Smooth muscle cell (in vitro differentiated cells): ENCODE results near the gene EPS8. TPM values are rescaled to one million over a fixed set of nuclear protein-coding genes. Genes with fewer than 3 reads are reported as not detected.

ENCODE experiments used
- DNase-seq: peaks from one replicate; lab custom pipeline; 2025; ENCODE audit not compliant: unreplicated experiment; lab: John Stamatoyannopoulos, UW
- H2AFZ ChIP-seq: fragments of 200-600 bp; sonication (generic); 2 replicates; pipeline ENCODE4 v1.6.0; 2016; ENCODE audit warnings: antibody characterized with exemption, low read depth, mild to moderate bottlenecking
- H3F3A ChIP-seq: fragments of 200-600 bp; sonication (generic); 2 replicates; pipeline ENCODE4 v1.6.0; 2017; ENCODE audit warnings: antibody characterized with exemption, low read depth
- H3K27ac ChIP-seq: fragments of 200-600 bp; sonication (generic); 2 replicates; pipeline ENCODE4 v1.5.1; 2016; ENCODE audit warnings: low read depth, mild to moderate bottlenecking
- H3K27me3 ChIP-seq: fragments of 200-600 bp; sonication (generic); 2 replicates; pipeline ENCODE4 v1.6.1; 2016; ENCODE audit warnings: low read depth, mild to moderate bottlenecking
- H3K36me3 ChIP-seq: fragments of 200-600 bp; sonication (generic); 2 replicates; pipeline ENCODE4 v1.5.1; 2016; ENCODE audit warnings: low read depth
- H3K4me1 ChIP-seq: fragments of 200-600 bp; sonication (generic); 2 replicates; pipeline ENCODE4 v1.5.1; 2016; ENCODE audit warnings: low read depth
- H3K4me2 ChIP-seq: fragments of 200-600 bp; sonication (generic); 2 replicates; pipeline ENCODE4 v1.6.0; 2016; ENCODE audit warnings: mild to moderate bottlenecking
- H3K4me3 ChIP-seq: fragments of 200-600 bp; sonication (generic); 2 replicates; pipeline ENCODE4 v1.5.1; 2016; ENCODE audit warnings: mild to moderate bottlenecking
- H3K79me2 ChIP-seq: fragments of 200-600 bp; sonication (generic); 2 replicates; pipeline ENCODE4 v1.6.0; 2016; ENCODE audit warnings: low read depth, mild to moderate bottlenecking
- H3K9ac ChIP-seq: fragments of 200-600 bp; sonication (generic); 2 replicates; pipeline ENCODE4 v1.6.0; 2016; ENCODE audit warnings: low read depth
- H3K9me3 ChIP-seq: fragments of 200-600 bp; sonication (generic); replicated peaks from 2 replicates; pipeline ENCODE4 v1.5.1; 2016; ENCODE audit warnings: low read depth
- H4K20me1 ChIP-seq: fragments of 200-600 bp; sonication (generic); 2 replicates; pipeline ENCODE4 v1.6.0; 2016; ENCODE audit warnings: low read depth
- CTCF ChIP-seq: fragments of 200-600 bp; sonication (generic); IDR thresholded peaks from 2 replicates; pipeline ENCODE4 v1.5.1; 2017; ENCODE audit warnings: borderline replicate concordance, mild to moderate bottlenecking, antibody characterized with exemption; ENCODE audit not compliant: insufficient read depth, poor library complexity, severe bottlenecking
- WGBS: methylation state at CpG from one replicate; pipeline ENCODE4 v1.1.7; 2016; ENCODE audit warnings: low lambda C conversion rate; 5-methylcytosine and 5-hydroxymethylcytosine counted together
- polyA plus RNA-seq: library from polyadenylated mRNA; unstranded; fragments of >200 nt; fragmentation: Nextera tagmentation; extraction: Ambion mirVana; gene quantifications from 2 replicates; pipeline ENCODE4 v1.2.1, GENCODE V29; 2016
- total RNA-seq: library from RNA; depleted of rRNA; stranded (reverse); fragments of >200 nt; gene quantifications from 2 replicates; pipeline ENCODE4 v1.2.3, GENCODE V29; 2014

EPS8 gene
- total and polyA plus RNA-seq, 2 experiments from 2014 or later, result 27.5 to 68.3 TPM

- Histone ChIP-seq H3K9me3 (peaks cover 3% of the 10 kb centered on the region), H2AFZ (no peak overlapping the region), H3K27me3 (no peaks in the 10 kb centered on the region), H3K4me3 (no peak overlapping the region), H3K4me2 (no peak overlapping the region), H3F3A (no peaks in the 10 kb centered on the region), H3K9ac (no peak overlapping the region), H3K4me1 (peaks cover 6% of the 10 kb centered on the region), H3K36me3 (no peaks in the 10 kb centered on the region), H3K27ac (peak overlapping the region; percentile 46), H4K20me1 (peaks cover 5% of the 10 kb centered on the region), H3K79me2 (peaks cover 86% of the 10 kb centered on the region)
- TF ChIP-seq CTCF, result no peak
- no peak for DNase-seq
- WGBS, result 84% methylated on average over 7 of the region's 7 CpGs
Measured at GRCh38 chr12:15757553-15758255, 31.5 kb downstream of the EPS8 start.

DNA sequence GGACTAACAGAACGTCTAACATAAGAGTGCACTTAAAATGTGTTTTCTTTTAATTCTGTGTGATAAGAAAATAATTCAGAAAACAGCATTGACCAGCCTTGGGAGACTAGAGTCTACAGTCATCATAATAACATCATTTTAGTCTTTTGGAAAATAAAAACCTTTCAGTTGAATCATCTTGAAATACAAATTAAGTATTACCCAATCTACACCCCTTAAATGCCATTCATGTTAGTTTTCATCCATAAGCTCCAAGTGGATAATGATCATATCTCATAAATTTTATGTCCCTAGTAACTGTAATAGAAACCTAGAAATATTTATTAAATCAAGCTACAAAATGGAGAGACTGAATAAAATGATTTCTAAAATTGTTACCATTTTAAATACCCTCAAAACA is 32.4 kb downstream of the EPS8 start:
- 87% methylated on average over 1 of the region's 1 CpG for WGBS
- H3K9me3 ChIP-seq, result peaks cover 3% of the 10 kb centered on the region
- H3K27me3 ChIP-seq, result no peaks in the 10 kb centered on the region
- peaks cover 10% of the 10 kb centered on the region for H3K4me1 ChIP-seq
- H3K36me3 ChIP-seq, result no peaks in the 10 kb centered on the region
- H3K4me2 ChIP-seq, result no peak overlapping the region
- peaks cover 5% of the 10 kb centered on the region for H4K20me1 ChIP-seq
- no peak overlapping the region for H3K9ac ChIP-seq
- no peak for DNase-seq
- no peak for TF ChIP-seq CTCF
- H3K27ac ChIP-seq, result no peak overlapping the region
- no peak overlapping the region for H2AFZ ChIP-seq
- no peak overlapping the region for H3K4me3 ChIP-seq
- no peaks in the 10 kb centered on the region for H3F3A ChIP-seq
- peaks cover 84% of the 10 kb centered on the region for H3K79me2 ChIP-seq

DNA sequence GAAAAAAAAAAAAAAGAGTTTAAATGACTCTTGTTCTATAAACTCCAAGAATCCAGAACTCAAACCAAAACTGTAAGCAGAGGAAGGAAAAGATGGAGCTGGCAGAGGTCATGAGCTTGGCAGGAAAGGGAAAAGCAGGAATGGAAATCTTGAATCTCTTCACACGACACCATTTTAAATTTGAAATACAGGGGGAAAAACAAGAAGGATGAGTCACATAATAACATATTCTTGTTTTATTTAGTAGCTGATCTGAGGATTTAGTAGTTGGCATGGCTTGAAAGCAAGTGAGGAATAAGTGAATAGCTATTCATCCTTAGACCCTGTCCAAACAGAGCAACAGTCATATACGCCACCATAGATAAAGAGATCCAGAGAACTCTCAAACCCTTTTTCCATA is 35.0 kb downstream of the EPS8 start:
- no peak for TF ChIP-seq CTCF

GRCh38 chr12:15752785-15753184 is 36.4 kb downstream of the EPS8 start:
- Histone ChIP-seq H3K9me3 (no peaks in the 10 kb centered on the region), H3K27ac (peak overlapping the region; percentile 60), H3K4me3 (no peak overlapping the region), H2AFZ (no peak overlapping the region), H3F3A (no peaks in the 10 kb centered on the region), H3K79me2 (peaks cover 77% of the 10 kb centered on the region), H3K4me2 (peak overlapping the region; percentile 43), H3K9ac (no peak overlapping the region), H3K4me1 (peaks cover 10% of the 10 kb centered on the region), H4K20me1 (peaks cover 8% of the 10 kb centered on the region), H3K36me3 (no peaks in the 10 kb centered on the region), H3K27me3 (no peaks in the 10 kb centered on the region)
- no peak for DNase-seq
- no peak for TF ChIP-seq CTCF

More for the DNA sequence above, 35.0 kb downstream of the EPS8 start:
- Histone ChIP-seq H2AFZ (no peak overlapping the region), H3K4me3 (no peak overlapping the region), H3F3A (no peaks in the 10 kb centered on the region), H3K4me2 (peak overlapping the region; percentile 37), H3K79me2 (peaks cover 74% of the 10 kb centered on the region), H3K27ac (peak overlapping the region; percentile 60), H4K20me1 (peaks cover 8% of the 10 kb centered on the region), H3K9ac (no peak overlapping the region), H3K27me3 (no peaks in the 10 kb centered on the region), H3K36me3 (no peaks in the 10 kb centered on the region), H3K4me1 (peaks cover 10% of the 10 kb centered on the region), H3K9me3 (no peaks in the 10 kb centered on the region)
- no peak for DNase-seq
- 33% methylated on average over 2 of the region's 2 CpGs for WGBS
